Upper lobe of right lung (tissue), 1 donor: ENCODE measurements around the gene CNR2. TPM values are rescaled to one million over a fixed set of nuclear protein-coding genes. Genes with fewer than 3 reads are reported as not detected.
"Not testable (repeated sequence)": the region's sequence is repeated elsewhere in the genome, so short reads cannot be mapped to it uniquely, and the experiment has no call there.

Experiments
- ATAC-seq: fragments of 200-7000 bp; cut with Tn5 transposase; one replicate; pipeline ENCODE4 v1.9.1; 2020; ENCODE audit warnings: mild to moderate bottlenecking, moderate library complexity
- DNase-seq: peaks from one replicate; pipeline ENCODE4 v3.0.0-alpha.2; 2020
- H3K27ac ChIP-seq: fragments of 200-600 bp; one replicate; pipeline ENCODE4 v1.8.0; 2022
- H3K27me3 ChIP-seq: fragments of 200-600 bp; one replicate; pipeline ENCODE4 v1.8.0; 2022; ENCODE audit warnings: mild to moderate bottlenecking
- H3K36me3 ChIP-seq: fragments of 200-600 bp; one replicate; pipeline ENCODE4 v1.8.0; 2022
- H3K4me1 ChIP-seq: fragments of 200-600 bp; one replicate; pipeline ENCODE4 v1.8.0; 2022
- H3K4me3 ChIP-seq: fragments of 200-600 bp; one replicate; pipeline ENCODE4 v1.8.0; 2022; ENCODE audit warnings: mild to moderate bottlenecking
- H3K9me3 ChIP-seq: fragments of 200-600 bp; one replicate; pipeline ENCODE4 v1.8.0; 2022
- CTCF ChIP-seq: fragments of 200-600 bp; IDR thresholded peaks from one replicate; pipeline ENCODE4 v1.8.0; 2022; ENCODE audit warnings: antibody characterized with exemption
- intact Hi-C: fragments of 100-400 bp; cut with DNase I; formaldehyde crosslinking; loops from one replicate; pipeline ENCODE4 v1.11.0; 2022
- total RNA-seq: library from RNA; stranded (reverse); fragmentation: NEBNext Ultra II Directional; extraction: Animal tissue kit (Norgen Biotek cat#: 25700); gene quantifications from one replicate; pipeline ENCODE4 v1.2.1, GENCODE V29; 2021
- donor health status: DM: no; HTN: yes; CAD: no; lungs with severe emphysema.

Gene CNR2
- total RNA-seq, 1 donor from 2014 or later = 0.06 TPM

GRCh38 chr1:23864801-23865542, 48.2 kb downstream of the CNR2 start:
- DNase-seq (no peak), ATAC-seq (no peak)
- H3K4me1 ChIP-seq = peaks cover 25% of the 10 kb centered on the region
- intact Hi-C loops = no loop called here
- no peak for TF ChIP-seq CTCF
- peaks cover 34% of the 10 kb centered on the region for H3K36me3 ChIP-seq
- no peak overlapping the region for H3K27ac ChIP-seq
- no peak overlapping the region for H3K4me3 ChIP-seq
- H3K27me3 ChIP-seq = no peaks in the 10 kb centered on the region
- no peaks in the 10 kb centered on the region for H3K9me3 ChIP-seq

- Histone ChIP-seq H3K27me3 (no peaks in the 10 kb centered on the region), H3K4me1 (peaks cover 23% of the 10 kb centered on the region), H3K36me3 (peaks cover 57% of the 10 kb centered on the region), H3K27ac (no peak overlapping the region), H3K4me3 (no peak overlapping the region), H3K9me3 (no peaks in the 10 kb centered on the region)
- intact Hi-C loops = no loop called here
- ATAC-seq = no peak
- DNase-seq = no peak
- no peak for TF ChIP-seq CTCF
These were observed 50.5 kb downstream of the CNR2 start for GRCh38 chr1:23862640-23863039.

- Histone ChIP-seq H3K9me3 (no peaks in the 10 kb centered on the region), H3K4me3 (no peak overlapping the region), H3K4me1 (no peaks in the 10 kb centered on the region), H3K27me3 (no peaks in the 10 kb centered on the region), H3K27ac (no peak overlapping the region), H3K36me3 (peaks cover 43% of the 10 kb centered on the region)
- DNase-seq (no peak), ATAC-seq (peak; percentile 15)
- TF ChIP-seq CTCF = peak; percentile 21
- intact Hi-C loops = no loop called here
These were observed 58.6 kb downstream of the CNR2 start for GRCh38 chr1:23854568-23854967.

GRCh38 chr1:23853124-23853523, 60.0 kb downstream of the CNR2 start:
- DNase-seq, H3K27ac ChIP-seq, H3K27me3 ChIP-seq, ATAC-seq, intact Hi-C loops, H3K4me3 ChIP-seq, H3K9me3 ChIP-seq, H3K4me1 ChIP-seq: not testable (repeated sequence)
- peaks cover 34% of the 10 kb centered on the region for H3K36me3 ChIP-seq

GRCh38 chr1:23851406-23851805, 61.8 kb downstream of the CNR2 start:
- H3K27ac ChIP-seq, H3K27me3 ChIP-seq, H3K4me1 ChIP-seq, ATAC-seq, DNase-seq, intact Hi-C loops, H3K9me3 ChIP-seq, H3K4me3 ChIP-seq: not testable (repeated sequence)
- peaks cover 36% of the 10 kb centered on the region for H3K36me3 ChIP-seq

GRCh38 chr1:23848673-23849616, 64.2 kb downstream of the CNR2 start:
- Histone ChIP-seq H3K9me3 (no peaks in the 10 kb centered on the region), H3K4me1 (no peaks in the 10 kb centered on the region), H3K27me3 (no peaks in the 10 kb centered on the region), H3K36me3 (peaks cover 48% of the 10 kb centered on the region), H3K4me3 (no peak overlapping the region), H3K27ac (no peak overlapping the region)
- intact Hi-C loops = no loop called here
- no peak for TF ChIP-seq CTCF
- DNase-seq (no peak), ATAC-seq (no peak)

GRCh38 chr1:23847482-23848095, 65.6 kb downstream of the CNR2 start:
- H3K27ac ChIP-seq, H3K4me3 ChIP-seq, DNase-seq, ATAC-seq, H3K9me3 ChIP-seq, intact Hi-C loops, H3K27me3 ChIP-seq, H3K4me1 ChIP-seq: not testable (repeated sequence)
- H3K36me3 ChIP-seq = peaks cover 48% of the 10 kb centered on the region
